ENCODE results near the gene RNF157. TPM values are rescaled to one million over a fixed set of nuclear protein-coding genes. Genes with fewer than 3 reads are reported as not detected.

The RNF157 gene
- total RNA-seq, 1 experiment from 2014 or later: 11.2 TPM

GRCh38 chr17:76103274-76104139 is 136.8 kb downstream of the RNF157 start, which contains the start of gene EXOC7 (continued):
- TF ChIP-seq ETV6 (CRISPR knock-in tag; IDR thresholded peaks at IDR 0.05): peak; percentile 85
- TF ChIP-seq TEAD4 (CRISPR knock-in tag; IDR thresholded peaks at IDR 0.05): 0 out of 2 replicates have a peak, but pooled peaks have one; percentile 7
- peak; percentile 76; the same call in 1 of the 2 replicates for TF ChIP-seq MAX (CRISPR knock-in tag; IDR thresholded peaks at IDR 0.05)
- TF ChIP-seq IRF1 (CRISPR knock-in tag; IDR thresholded peaks at IDR 0.05): no peak
- TF ChIP-seq ATF1 (CRISPR knock-in tag; IDR thresholded peaks at IDR 0.05): no peak
- TF ChIP-seq TEAD1 (CRISPR knock-in tag; IDR thresholded peaks at IDR 0.05): peak; percentile 36; the same call in 1 of the 2 replicates
- peak; percentile 39; the same call in 1 of the 2 replicates for TF ChIP-seq FOXK1 (CRISPR knock-in tag; IDR thresholded peaks at IDR 0.05)
- 0 out of 2 replicates have a peak, but pooled peaks have one; percentile 24 for TF ChIP-seq E2F1 (CRISPR knock-in tag; IDR thresholded peaks at IDR 0.05)
- no peak for TF ChIP-seq TCF7 (CRISPR knock-in tag; IDR thresholded peaks at IDR 0.05; ENCODE audit: low read depth)
- peak; percentile 77 for TF ChIP-seq SP1 (CRISPR knock-in tag; conservative IDR thresholded peaks at IDR 0.05)
- TF ChIP-seq USF2 (CRISPR knock-in tag; IDR thresholded peaks at IDR 0.05): 0 out of 2 replicates have a peak, but pooled peaks have one; percentile 28
- peak; percentile 45; the same call in 1 of the 2 replicates for TF ChIP-seq FOXP4 (CRISPR knock-in tag; IDR thresholded peaks at IDR 0.05)
- no peak for TF ChIP-seq ZNF138 (CRISPR knock-in tag; conservative IDR thresholded peaks at IDR 0.05)

GRCh38 chr17:76102944-76103273 is 137.4 kb downstream of the RNF157 start:
- H3K4me1 Mint-ChIP-seq: peaks cover 28% of the 10 kb centered on the region
- ChIA-PET CTCF (interaction anchor here (0.7 to 3.0 kb wide), 7 partner anchors 22 to 176 kb away, joined by 3 to 19 read pairs (median 3); no protein-coding TSS in a partner anchor), POLR2A (interaction anchor here (1.0 kb wide), 1 partner anchor 27 kb away, joined by 3 read pairs; no protein-coding TSS in a partner anchor)
- no peaks in the 10 kb centered on the region; the same call in 1 of the 2 replicates for H3K27me3 Mint-ChIP-seq (ENCODE audit: low read depth)
- ATAC-seq (no peak), DNase-seq (ENCODE audit: low spot score) (no peak)
- no peaks in the 10 kb centered on the region for H3K9me3 Mint-ChIP-seq
- H3K27ac Mint-ChIP-seq: peak overlapping the region; percentile 62; the same call in 1 of the 2 replicates
- peaks cover 33% of the 10 kb centered on the region for H3K36me3 Mint-ChIP-seq
- peak overlapping the region; percentile 88 for H3K4me3 Mint-ChIP-seq
- TF ChIP-seq ZNF425 (CRISPR knock-in tag; conservative IDR thresholded peaks at IDR 0.05) (no peak), ATF3 (CRISPR knock-in tag; conservative IDR thresholded peaks at IDR 0.05) (0 out of 2 replicates have a peak, but pooled peaks have one; percentile 30), ZBTB43 (CRISPR knock-in tag; IDR thresholded peaks at IDR 0.05) (0 out of 2 replicates have a peak, but pooled peaks have one; percentile 23), ESRRA (CRISPR knock-in tag; IDR thresholded peaks at IDR 0.05; ENCODE audit: borderline replicate concordance) (no peak), MAX (CRISPR knock-in tag; IDR thresholded peaks at IDR 0.05) (no peak), TCF7 (CRISPR knock-in tag; IDR thresholded peaks at IDR 0.05; ENCODE audit: low read depth) (no peak), STAT6 (CRISPR knock-in tag; conservative IDR thresholded peaks at IDR 0.05; ENCODE audit: low read depth) (no peak), ZNF317 (CRISPR knock-in tag; IDR thresholded peaks at IDR 0.05; ENCODE audit: borderline replicate concordance, low read depth) (no peak)
